ENCODE measurements around the gene CENPB.

DNA sequence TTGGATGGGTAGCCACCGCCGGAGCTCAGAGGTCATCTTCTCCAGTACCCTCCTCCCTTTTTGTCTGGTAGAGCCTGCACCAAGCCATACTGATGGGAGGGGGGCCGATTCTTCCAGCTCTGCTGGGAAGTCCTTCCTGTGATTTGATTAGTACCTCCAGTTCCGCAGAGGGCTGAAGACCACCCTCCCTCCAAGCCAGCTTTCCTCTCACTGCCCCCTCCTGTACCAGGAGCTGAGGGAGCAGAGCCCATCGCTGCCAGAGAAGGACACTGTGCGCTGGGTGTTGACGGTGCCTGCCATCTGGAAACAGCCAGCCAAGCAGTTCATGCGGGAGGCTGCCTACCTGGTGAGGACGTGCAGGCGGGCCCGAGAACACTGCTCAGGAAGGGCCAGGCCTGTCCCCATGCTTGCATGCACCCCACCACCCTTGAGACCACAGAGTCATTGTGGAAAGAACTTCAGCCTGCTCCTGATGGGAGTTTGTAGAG, 40.8 kb downstream of the CENPB start:
- TF ChIP-seq POLR2A (IDR thresholded peaks at IDR 0.05), result no peak
- TF ChIP-seq, protein P1, sequence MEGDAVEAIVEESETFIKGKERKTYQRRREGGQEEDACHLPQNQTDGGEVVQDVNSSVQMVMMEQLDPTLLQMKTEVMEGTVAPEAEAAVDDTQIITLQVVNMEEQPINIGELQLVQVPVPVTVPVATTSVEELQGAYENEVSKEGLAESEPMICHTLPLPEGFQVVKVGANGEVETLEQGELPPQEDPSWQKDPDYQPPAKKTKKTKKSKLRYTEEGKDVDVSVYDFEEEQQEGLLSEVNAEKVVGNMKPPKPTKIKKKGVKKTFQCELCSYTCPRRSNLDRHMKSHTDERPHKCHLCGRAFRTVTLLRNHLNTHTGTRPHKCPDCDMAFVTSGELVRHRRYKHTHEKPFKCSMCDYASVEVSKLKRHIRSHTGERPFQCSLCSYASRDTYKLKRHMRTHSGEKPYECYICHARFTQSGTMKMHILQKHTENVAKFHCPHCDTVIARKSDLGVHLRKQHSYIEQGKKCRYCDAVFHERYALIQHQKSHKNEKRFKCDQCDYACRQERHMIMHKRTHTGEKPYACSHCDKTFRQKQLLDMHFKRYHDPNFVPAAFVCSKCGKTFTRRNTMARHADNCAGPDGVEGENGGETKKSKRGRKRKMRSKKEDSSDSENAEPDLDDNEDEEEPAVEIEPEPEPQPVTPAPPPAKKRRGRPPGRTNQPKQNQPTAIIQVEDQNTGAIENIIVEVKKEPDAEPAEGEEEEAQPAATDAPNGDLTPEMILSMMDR (IDR thresholded peaks at IDR 0.05), result no peak

Data from testis (tissue), 2 donors.